WTC11 (cell line): Measurements from ENCODE around the gene CEP20.

ENCODE experiments used
- CBFB ChIP-seq: sonication (generic); formaldehyde crosslinking; IDR thresholded peaks from 2 replicates; pipeline ENCODE4 v1.8.1; 2022; ENCODE audit warnings: mild to moderate bottlenecking, low read depth, missing genetic modification reagents
- CREM ChIP-seq: sonication (generic); formaldehyde crosslinking; IDR thresholded peaks from 2 replicates; pipeline ENCODE4 v1.8.1; 2022; ENCODE audit warnings: mild to moderate bottlenecking, missing genetic modification reagents, moderate library complexity
- CTCF ChIP-seq: fragments of 200-600 bp; IDR thresholded peaks from 2 replicates; pipeline ENCODE4 v1.8.0; 2022; ENCODE audit warnings: antibody characterized with exemption
- E2F5 ChIP-seq: sonication (generic); formaldehyde crosslinking; IDR thresholded peaks from 2 replicates; pipeline ENCODE4 v1.8.1; 2022; ENCODE audit warnings: mild to moderate bottlenecking, moderate library complexity, missing genetic modification reagents
- ELF4 ChIP-seq: sonication (generic); formaldehyde crosslinking; IDR thresholded peaks from 2 replicates; pipeline ENCODE4 v1.8.1; 2022; ENCODE audit warnings: low read depth, mild to moderate bottlenecking, moderate library complexity, missing genetic modification reagents
- ESRRA ChIP-seq: sonication (generic); formaldehyde crosslinking; IDR thresholded peaks from 2 replicates; pipeline ENCODE4 v1.8.1; 2022; ENCODE audit warnings: mild to moderate bottlenecking, missing genetic modification reagents, borderline replicate concordance
- ETV6 ChIP-seq: sonication (generic); formaldehyde crosslinking; IDR thresholded peaks from 2 replicates; pipeline ENCODE4 v1.8.1; 2022; ENCODE audit warnings: mild to moderate bottlenecking, missing genetic modification reagents
- HMGXB4 ChIP-seq: sonication (generic); formaldehyde crosslinking; IDR thresholded peaks from 2 replicates; pipeline ENCODE4 v1.8.1; 2023; ENCODE audit warnings: mild to moderate bottlenecking, moderate library complexity, missing genetic modification reagents
- KAT7 ChIP-seq: sonication (generic); formaldehyde crosslinking; IDR thresholded peaks from 2 replicates; pipeline ENCODE4 v1.8.1; 2023; ENCODE audit warnings: missing genetic modification reagents, mild to moderate bottlenecking, borderline replicate concordance
- NR3C1 ChIP-seq: sonication (generic); formaldehyde crosslinking; conservative IDR thresholded peaks from 2 replicates; pipeline ENCODE4 v1.8.1; 2023; ENCODE audit warnings: low read depth, mild to moderate bottlenecking, missing genetic modification reagents
- SMAD3 ChIP-seq: sonication (generic); formaldehyde crosslinking; IDR thresholded peaks from 2 replicates; pipeline ENCODE4 v1.8.0; 2022; ENCODE audit warnings: missing genetic modification reagents, mild to moderate bottlenecking, borderline replicate concordance
- TEAD4 ChIP-seq: sonication (generic); formaldehyde crosslinking; IDR thresholded peaks from 2 replicates; pipeline ENCODE4 v1.8.0; 2022; ENCODE audit warnings: mild to moderate bottlenecking, missing genetic modification reagents
- ZNF232 ChIP-seq: sonication (generic); formaldehyde crosslinking; IDR thresholded peaks from 2 replicates; pipeline ENCODE4 v1.8.0; 2022; ENCODE audit warnings: mild to moderate bottlenecking, missing genetic modification reagents
- ZNF263 ChIP-seq: sonication (generic); formaldehyde crosslinking; IDR thresholded peaks from 2 replicates; pipeline ENCODE4 v1.8.1; 2022; ENCODE audit warnings: low read depth, mild to moderate bottlenecking, moderate library complexity, missing genetic modification reagents

- no peak for TF ChIP-seq ESRRA (CRISPR knock-in tag)
- no peak for TF ChIP-seq CTCF
- no peak for TF ChIP-seq ZNF232 (CRISPR knock-in tag)
- TF ChIP-seq ZNF263 (CRISPR knock-in tag), result no peak
- no peak for TF ChIP-seq TEAD4 (CRISPR knock-in tag)
- no peak for TF ChIP-seq HMGXB4
- no peak for TF ChIP-seq E2F5
- TF ChIP-seq ETV6 (CRISPR knock-in tag), result no peak
- no peak for TF ChIP-seq ELF4 (CRISPR knock-in tag)
- TF ChIP-seq SMAD3 (CRISPR knock-in tag), result no peak
- TF ChIP-seq NR3C1 (CRISPR knock-in tag), result no peak
- no peak for TF ChIP-seq CREM (CRISPR knock-in tag)
- no peak for TF ChIP-seq CBFB (CRISPR knock-in tag)
- TF ChIP-seq KAT7 (CRISPR knock-in tag), result no peak
Measured at GRCh38 chr16:15827709-15828343, 60.6 kb downstream of the CEP20 start.
